GM18868 (cell line): ENCODE data around the gene ZNF239.
"Not testable (repeated sequence)": the region's sequence is repeated elsewhere in the genome, so short reads cannot be mapped to it uniquely, and the experiment has no call there.

Experiments used
- ATAC-seq: cut with Tn5 transposase; IDR thresholded peaks from one replicate; pipeline ENCODE4 v1.9.1; 2021; ENCODE audit warnings: mild to moderate bottlenecking, moderate library complexity; ENCODE audit not compliant: unreplicated experiment

Gene ZNF239

GRCh38 chr10:43574001-43574892 is at the start of gene ZNF239:
TSS of gene ZNF239 (minus strand) at chr10:43574616. CDS start at chr10:43558079, 16,537 bp downstream.
- ATAC-seq: no peak

GRCh38 chr10:43623351-43623750 is 48.9 kb upstream of the ZNF239 start:
- ATAC-seq: no peak

GRCh38 chr10:43622038-43622437 is 47.6 kb upstream of the ZNF239 start:
- no peak for ATAC-seq

- no peak for ATAC-seq
Measured at GRCh38 chr10:43619368-43619767, 45.0 kb upstream of the ZNF239 start.

- no peak for ATAC-seq
Measured at GRCh38 chr10:43616697-43617370, 42.4 kb upstream of the ZNF239 start.

- ATAC-seq: no peak
Measured at GRCh38 chr10:43610636-43611035, 36.2 kb upstream of the ZNF239 start.

GRCh38 chr10:43607199-43607573 is 32.8 kb upstream of the ZNF239 start:
- ATAC-seq: no peak

GRCh38 chr10:43606323-43607198 is 32.1 kb upstream of the ZNF239 start, which contains the start of gene ZNF485:
TSS of gene ZNF485 (plus strand) at chr10:43606438. CDS start at chr10:43607051, 613 bp downstream.
- ATAC-seq: peak; percentile 99

GRCh38 chr10:43605850-43606322 is 31.5 kb upstream of the ZNF239 start:
- peak; percentile 19 for ATAC-seq

- not testable (repeated sequence) for ATAC-seq
Measured at GRCh38 chr10:43601576-43601975, 27.2 kb upstream of the ZNF239 start.

- ATAC-seq: no peak
Measured at GRCh38 chr10:43599333-43599732, 24.9 kb upstream of the ZNF239 start.

GRCh38 chr10:43598446-43598845 is 24.0 kb upstream of the ZNF239 start:
- ATAC-seq: no peak

- ATAC-seq: no peak
Measured at GRCh38 chr10:43596546-43596945, 22.1 kb upstream of the ZNF239 start.

- ATAC-seq: peak; percentile 48
Measured at GRCh38 chr10:43595739-43596298, 21.4 kb upstream of the ZNF239 start.

GRCh38 chr10:43594944-43595589 is 20.7 kb upstream of the ZNF239 start:
- peak; percentile 94 for ATAC-seq

GRCh38 chr10:43591303-43591904 is 17.0 kb upstream of the ZNF239 start:
- ATAC-seq: no peak

GRCh38 chr10:43586730-43587115 is 12.3 kb upstream of the ZNF239 start:
- not testable (repeated sequence) for ATAC-seq

- ATAC-seq: no peak
Measured at GRCh38 chr10:43585981-43586729, 11.7 kb upstream of the ZNF239 start.

- ATAC-seq: no peak
Measured at GRCh38 chr10:43585046-43585445, 10.6 kb upstream of the ZNF239 start.
